Dermis blood vessel endothelial cell (primary cell): ENCODE data around the gene TMC2. TPM values are rescaled to one million over a fixed set of nuclear protein-coding genes. Genes with fewer than 3 reads are reported as not detected.
A peak's percentile ranks its signal among the peaks of the same experiment; 100 is the strongest.

Source experiments
- DNase-seq: peaks from one replicate; pipeline ENCODE4 v3.0.0; 2010
- total RNA-seq: library from RNA; depleted of rRNA; stranded (reverse); fragments of >200 nt; gene quantifications from 2 replicates; pipeline ENCODE4 v1.2.3, GENCODE V29; 2014

TMC2 gene
- total RNA-seq, 1 donor from 2014 or later: not detected

DNA sequence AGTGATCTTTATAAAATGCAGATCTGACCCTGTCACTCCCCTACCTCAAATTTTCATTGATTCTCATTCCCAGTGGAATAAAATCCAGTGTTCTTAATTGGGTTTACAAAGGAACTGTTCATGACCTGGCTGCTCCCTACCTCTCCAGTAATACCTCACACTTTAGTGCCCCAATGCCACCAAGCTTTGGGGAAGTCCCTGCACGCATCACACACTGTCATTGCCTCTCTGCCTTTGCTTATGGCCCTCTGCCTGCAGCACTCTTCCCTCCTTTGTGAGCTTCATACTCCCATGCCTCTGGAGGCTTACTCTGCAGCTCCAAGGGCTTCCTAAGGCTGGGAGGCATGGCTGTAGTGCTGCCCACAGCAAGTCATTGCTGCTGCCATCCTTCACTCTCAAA is 57.4 kb downstream of the TMC2 start:
- DNase-seq: no peak

DNA sequence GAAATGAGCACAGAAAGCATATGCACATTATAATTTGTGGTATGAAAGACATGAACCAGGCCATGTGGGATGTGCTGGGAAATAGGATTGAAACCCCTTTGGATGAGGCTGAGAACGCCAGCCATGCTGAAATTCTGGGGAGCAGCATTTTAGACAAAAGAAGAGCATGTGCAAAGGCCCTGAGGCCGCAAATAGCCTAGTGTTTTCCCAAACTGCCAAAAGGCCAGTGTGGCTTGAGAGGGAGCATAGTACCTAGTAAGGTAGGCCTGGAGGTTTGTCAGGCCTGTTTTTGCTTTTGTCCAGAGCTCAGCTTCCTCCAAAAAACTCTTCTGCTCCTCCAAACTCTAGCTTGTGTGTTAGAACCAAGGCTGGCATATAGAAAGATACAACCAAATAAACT is 58.7 kb downstream of the TMC2 start:
- DNase-seq: no peak

DNA sequence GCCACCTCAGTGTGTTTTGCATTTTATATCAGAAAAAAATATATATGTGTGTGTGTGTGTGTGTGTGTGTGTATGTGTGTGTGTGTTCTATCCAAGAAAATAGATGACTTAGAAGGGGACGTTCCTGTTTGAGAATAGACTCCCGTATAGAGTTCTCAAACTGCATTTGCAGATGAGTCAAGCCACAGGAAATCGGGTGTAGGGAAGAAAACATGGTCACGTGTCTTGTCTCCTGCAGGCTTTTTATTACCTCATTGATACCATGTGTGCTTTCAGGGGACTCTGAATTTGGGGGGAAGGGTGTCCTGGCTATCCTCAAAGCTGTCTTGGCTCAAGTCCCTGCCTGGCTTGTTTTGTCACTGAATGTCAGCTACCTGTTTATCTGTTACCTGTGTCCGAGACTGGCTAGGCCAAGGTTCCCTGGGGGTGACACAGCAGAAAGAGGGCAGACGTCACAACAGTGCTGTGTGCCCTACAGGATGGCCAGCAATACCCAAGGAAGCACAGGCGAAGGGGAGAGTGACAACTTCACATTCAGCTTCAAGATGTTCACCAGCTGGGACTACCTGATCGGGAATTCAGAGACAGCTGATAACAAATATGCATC is 60.4 kb downstream of the TMC2 start:
- peak; percentile 34 for DNase-seq

DNA sequence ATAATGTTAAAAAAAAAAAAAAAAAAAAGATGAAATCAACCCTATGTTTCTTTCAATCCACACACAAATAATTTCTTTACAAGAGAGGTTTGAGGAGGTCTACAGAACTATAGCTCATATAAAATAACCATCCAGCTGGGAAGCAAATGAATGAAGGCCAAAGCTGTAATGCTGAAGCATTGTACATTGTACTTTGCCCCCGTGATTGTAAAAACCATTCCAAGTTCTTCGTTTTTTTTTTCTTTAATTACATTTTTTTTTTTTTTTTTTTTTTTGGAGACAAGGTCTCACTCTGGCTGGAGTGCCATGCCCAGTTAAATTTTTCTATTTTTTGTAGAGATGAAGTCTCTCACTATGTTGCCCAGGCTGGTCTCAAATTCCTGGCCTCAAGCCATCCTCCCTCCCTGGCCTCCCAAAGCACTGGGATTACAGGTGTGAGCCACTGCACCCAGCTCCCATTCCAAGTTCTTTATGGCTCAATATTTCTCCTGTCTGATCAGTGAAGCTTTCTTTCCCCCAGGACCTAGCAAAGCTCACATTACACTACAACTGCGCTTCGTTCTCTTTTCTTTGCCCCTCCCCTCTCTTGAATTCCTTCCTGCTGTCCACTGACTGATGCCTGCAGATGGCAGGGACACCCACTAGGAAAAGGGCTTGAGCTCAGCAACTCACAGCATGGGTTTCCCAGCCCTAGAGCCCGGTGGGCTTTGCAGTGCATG is 63.1 kb downstream of the TMC2 start:
- no peak for DNase-seq

DNA sequence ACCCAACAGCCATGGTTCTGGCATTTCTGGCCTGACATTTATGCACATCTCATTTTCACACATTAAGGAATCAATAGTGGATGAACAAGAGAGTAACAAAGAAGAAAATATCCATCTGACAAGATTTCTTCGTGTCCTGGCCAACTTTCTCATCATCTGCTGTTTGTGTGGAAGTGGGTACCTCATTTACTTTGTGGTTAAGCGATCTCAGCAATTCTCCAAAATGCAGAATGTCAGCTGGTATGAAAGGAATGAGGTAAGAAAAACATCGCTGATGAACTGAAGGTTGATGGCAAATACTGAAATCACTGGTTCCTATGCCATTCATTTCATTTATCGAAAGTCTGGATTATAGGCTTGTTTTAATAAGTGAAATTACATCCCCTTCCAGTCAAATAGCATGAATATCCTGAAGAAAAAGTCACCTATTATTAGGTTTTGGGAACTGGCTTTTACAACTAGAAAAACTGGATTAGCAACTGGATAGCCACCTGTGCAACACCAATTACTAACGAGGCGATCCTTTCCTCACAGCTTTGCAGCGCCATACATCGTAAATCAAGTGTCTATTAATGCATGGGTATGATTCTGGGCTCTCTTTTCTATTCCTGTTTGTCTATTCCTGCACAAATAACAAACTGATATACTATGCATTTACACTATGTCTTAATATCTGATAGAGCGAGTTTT is 65.8 kb downstream of the TMC2 start:
- DNase-seq: no peak

DNA sequence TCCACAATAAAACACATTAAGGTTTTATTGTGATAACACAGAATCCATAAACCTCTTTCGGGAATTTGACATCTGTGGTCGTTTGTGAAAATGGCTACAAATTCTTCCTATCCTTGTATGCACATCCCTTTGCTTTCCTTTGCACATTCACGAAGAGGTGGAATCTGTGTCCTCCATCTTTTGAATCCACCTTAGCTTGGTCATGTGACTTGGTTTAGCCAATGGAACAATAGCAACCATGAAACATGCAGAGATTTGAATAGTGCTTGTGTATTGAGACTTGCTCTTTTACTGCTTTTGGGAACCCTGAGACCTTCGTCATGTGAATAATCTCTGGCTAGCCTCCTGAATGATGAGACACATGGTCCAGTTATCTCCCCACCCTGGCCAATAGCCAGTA is 66.4 kb downstream of the TMC2 start:
- DNase-seq: no peak

DNA sequence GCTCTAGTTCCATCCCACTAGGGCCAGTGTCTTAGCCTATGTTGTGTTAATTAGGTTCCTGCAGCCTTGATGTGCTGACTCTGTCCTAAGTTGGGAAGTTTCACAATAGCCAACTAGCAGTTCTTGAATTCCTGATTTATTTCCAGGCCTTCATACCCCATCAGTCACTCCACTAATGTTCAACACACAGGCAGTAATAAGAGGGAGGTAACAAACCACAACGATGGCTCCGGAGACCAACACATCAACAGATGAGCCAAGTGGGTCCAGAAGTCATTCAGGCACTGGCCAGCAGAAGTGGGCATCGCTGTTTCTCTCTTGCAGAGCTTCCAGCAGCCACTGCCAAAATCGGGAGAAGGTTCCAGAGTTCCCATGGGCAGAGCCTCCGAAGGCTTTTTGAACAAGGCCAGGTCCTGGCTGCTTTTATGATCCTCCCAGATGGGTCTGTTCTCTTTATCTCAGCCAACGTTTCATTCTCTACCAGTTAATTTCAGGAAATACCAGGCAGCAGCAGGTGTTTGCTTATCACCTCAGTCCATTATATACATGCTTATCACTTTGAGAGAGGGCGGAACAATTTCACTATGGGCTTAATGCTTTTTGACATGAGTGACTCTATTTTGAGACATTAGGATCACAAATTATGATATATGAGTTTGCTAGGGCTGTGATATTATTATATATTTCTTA is 67.6 kb downstream of the TMC2 start:
- DNase-seq: no peak

DNA sequence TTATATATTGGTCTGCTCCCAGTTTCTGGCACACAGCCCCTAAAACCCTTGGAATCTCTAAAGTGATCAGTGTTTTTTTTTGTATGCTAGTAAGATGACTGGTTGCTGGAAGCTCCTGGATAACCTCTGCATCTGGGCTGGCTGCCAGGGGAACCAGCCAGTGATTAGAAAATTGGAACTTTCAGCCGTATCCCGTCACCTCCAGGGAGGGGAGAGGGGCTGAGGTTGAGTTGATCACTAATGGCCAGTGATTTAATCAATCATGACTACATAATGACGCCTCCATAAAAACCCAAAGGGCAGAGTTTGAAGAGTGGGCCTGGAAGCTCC is 68.1 kb downstream of the TMC2 start:
- DNase-seq: no peak

DNA sequence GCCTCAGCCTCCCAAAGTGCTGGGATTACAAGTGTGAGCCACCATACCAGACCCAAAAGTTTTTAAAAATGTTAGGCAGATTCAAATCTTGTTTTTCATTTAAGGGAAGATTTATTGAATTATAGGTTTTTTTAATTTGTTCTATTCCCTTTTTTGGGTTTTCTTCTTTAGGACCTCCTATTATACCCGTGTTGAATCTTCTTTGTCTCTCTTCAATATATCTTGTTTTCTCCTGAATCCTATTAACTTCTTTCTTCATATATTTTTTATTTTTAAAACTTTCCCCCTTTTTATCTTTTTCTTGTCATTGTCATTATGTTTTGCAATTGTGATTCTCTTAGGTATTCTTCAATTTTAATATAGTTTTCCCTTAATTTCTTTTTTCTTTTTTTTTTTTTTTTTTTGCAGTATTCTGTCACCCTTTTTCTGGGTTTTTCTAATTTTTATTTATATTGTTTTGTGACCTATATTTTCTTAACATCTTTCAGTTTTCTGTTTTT is 70.2 kb downstream of the TMC2 start:
- DNase-seq: no peak

DNA sequence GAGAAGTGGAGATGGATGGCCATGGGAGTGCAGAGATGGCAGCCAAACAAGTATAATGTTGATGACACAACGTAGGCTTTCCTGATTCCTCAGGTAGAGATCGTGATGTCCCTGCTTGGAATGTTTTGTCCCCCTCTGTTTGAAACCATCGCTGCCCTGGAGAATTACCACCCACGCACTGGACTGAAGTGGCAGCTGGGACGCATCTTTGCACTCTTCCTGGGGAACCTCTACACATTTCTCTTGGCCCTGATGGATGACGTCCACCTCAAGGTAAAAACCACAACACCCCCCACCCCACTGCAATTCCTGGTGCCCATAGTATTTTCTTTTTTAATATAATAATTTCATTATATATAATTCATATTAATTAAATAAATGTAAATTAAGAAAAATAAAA is 74.0 kb downstream of the TMC2 start:
- DNase-seq: no peak

DNA sequence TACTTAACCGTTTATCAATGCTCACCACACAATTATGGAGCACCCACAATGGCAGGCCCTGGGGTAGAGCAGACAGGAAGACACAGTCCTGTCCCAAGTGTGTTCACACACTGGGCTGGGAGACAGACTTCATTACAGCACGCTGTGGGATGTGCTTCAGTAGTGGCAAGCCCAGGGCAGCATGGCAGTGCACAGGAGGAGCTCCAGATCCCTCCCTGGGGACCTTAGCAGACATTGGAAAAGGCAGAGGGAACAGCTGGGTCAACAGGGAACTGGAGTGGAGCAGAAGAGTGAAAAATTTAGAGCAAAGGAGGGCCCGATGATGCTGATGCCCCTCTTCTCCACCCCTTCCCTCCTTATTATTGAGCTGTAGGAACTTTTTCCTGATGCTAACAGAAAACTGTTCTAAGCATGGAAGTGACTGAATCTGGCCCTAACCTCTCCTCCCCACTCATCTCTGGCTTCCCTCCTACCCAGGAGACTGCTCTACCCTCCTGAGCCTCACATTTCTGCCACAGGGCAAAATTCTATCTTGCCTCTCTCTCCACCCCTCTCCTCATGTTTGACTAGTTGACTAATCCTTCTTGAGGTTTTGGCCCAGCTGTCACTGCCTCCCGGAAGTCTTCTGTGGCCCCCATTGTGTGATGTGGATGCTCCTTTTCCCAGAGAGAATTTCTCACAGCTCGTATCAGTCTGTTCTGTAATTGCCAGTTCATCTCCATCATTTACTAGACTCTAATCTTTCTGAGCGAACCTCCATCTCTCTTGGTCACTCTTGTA is 74.8 kb downstream of the TMC2 start:
- DNase-seq: no peak

DNA sequence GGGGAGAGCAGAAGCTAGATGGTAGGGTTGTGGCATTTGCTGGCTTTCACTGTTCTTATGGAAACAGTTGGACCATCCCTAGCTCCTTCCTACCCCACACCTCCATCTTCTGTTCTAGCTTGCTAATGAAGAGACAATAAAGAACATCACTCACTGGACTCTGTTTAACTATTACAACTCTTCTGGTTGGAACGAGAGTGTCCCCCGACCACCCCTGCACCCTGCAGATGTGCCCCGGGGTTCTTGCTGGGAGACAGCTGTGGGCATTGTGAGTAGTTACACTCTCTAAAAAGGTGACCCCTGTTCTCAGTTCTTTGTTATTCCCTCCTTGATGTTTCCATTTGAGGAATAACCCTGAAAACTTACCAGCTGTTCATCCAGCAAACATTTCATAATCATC is 75.7 kb downstream of the TMC2 start:
- DNase-seq: no peak

DNA sequence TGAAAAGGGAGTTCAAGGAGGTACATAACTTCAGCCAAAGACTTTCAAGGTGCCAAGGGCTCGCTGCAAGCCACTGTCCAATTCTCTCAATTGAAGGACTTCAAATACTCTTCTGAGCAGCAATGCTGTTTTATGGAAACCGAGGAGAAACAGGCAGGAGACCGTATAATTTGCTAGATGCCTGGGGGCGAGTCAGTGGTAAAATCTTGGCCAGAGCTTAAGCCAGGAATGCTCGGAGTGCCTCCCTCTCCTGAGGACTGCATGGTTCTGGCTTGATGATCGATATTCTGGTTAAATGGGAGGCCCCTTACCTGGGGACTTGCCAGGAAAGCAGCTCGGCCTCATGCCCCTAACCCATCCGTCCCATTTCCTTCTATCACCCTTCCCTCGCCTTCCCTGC is 80.3 kb downstream of the TMC2 start:
- no peak for DNase-seq

DNA sequence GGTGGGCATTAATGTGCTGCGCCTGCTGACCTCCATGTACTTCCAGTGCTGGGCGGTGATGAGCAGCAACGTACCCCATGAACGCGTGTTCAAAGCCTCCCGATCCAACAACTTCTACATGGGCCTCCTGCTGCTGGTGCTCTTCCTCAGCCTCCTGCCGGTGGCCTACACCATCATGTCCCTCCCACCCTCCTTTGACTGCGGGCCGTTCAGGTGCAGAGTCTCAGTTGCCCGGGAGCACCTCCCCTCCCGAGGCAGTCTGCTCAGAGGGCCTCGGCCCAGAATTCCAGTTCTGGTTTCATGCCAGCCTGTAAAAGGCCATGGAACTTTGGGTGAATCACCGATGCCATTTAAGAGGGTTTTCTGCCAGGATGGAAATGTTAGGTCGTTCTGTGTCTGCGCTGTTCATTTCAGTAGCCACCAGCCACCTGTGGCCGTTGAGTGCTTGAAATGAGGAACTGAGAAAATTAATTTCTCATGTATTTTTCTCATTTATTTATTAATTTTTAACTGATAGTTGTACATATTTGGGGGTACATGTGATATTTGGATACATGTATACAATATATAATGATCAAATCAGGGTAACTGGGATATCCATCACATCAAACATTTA is 80.8 kb downstream of the TMC2 start:
- no peak for DNase-seq

DNA sequence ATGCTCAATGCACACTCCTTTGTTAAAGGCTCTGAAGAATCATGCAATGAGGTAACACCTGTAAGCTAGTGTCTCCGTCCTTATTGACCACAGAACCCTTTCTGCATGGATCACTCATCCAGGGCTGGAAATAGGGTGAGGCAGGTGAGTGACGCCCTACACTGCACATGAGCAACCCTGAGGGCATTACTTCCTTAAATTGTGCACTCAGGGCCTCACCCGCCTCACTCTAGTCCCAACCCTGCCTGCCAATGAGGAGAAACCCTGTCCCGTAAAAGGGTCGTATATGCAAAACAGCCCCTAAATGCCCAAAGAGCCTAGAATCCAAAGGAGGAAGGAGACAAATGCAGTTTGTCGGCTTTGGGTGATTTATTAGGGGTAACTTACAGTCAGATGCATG is 82.4 kb downstream of the TMC2 start:
- no peak for DNase-seq

DNA sequence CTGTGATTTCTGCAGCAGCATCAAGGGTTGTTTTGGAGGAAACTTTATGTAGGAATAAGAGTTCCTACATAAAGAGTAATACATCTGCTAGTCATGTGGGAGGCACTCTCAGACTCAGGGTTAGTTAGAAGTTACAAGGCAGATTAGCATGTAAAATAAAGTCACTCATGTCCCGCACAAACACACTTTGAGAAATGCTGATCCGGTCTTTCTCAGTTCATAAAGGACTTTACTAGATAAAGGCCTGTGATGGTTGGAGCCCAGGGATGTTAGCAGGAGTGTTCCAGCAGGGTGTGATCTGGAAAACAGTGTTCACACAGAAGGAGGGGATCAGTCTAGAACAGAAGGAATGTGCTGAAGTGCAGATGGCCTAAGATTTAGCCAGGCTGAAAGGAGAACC is 83.0 kb downstream of the TMC2 start:
- no peak for DNase-seq

DNA sequence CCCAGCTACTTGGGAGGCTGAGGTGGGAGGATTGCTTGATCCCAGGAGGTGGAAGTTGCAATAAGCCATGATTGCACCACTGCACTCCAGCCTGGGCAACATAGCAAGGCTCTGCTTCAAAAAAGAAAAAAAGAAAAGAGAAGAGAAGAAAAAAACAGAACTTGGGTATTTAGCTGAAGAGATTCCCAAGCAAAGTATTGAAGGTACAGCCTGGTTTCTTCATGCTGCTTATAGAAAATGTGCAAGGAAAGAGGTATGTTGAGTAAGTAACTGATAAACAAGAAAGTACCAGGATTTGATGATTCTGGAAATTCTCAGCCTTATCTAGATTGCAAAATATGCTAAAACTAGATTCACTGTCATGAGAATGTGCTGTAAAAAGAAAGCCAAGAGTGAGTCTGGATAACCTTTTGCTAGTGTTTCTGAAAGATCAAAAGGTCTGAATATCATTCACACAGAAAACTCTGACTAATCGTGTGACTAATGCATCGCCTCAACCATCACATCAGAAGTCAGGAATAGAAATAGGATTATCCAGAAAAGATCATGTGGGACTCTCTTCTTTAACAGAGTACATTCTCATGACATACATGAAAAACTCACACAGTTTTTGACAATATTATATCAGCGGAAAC is 83.7 kb downstream of the TMC2 start:
- DNase-seq: peak; percentile 14

DNA sequence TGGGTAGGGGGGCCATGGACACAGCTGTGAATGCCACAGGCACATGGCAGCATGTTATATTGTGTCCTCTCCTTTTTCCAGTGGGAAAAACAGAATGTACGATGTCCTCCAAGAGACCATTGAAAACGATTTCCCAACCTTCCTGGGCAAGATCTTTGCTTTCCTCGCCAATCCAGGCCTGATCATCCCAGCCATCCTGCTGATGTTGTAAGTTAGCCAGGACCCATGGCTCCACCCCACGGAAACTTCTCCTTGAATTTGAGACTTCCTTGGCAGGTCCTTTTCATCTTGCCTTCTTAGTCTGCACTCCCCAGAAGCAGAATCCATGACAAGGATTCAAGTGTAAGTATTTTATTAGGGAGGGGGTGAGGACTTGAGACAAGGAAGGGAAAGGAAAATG is 87.8 kb downstream of the TMC2 start:
- DNase-seq: no peak

DNA sequence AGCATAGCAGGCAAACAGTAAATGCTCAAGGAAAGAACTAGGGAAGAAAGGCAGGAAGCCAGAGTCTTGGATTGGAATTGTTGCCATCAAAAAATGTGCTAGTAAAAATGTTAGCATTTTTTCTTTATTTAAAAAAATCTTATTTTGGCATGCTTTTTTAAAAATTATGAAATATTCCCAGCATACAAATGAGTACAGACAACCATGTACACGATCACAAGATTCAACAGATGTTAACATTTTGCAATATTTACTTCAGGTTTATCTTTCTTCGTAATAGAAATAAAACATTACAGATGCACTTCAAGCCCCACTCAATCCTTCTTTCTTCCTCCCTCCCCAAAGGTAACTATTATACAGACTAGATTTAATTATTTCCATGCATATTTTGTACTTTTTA is 88.7 kb downstream of the TMC2 start:
- DNase-seq: no peak

DNA sequence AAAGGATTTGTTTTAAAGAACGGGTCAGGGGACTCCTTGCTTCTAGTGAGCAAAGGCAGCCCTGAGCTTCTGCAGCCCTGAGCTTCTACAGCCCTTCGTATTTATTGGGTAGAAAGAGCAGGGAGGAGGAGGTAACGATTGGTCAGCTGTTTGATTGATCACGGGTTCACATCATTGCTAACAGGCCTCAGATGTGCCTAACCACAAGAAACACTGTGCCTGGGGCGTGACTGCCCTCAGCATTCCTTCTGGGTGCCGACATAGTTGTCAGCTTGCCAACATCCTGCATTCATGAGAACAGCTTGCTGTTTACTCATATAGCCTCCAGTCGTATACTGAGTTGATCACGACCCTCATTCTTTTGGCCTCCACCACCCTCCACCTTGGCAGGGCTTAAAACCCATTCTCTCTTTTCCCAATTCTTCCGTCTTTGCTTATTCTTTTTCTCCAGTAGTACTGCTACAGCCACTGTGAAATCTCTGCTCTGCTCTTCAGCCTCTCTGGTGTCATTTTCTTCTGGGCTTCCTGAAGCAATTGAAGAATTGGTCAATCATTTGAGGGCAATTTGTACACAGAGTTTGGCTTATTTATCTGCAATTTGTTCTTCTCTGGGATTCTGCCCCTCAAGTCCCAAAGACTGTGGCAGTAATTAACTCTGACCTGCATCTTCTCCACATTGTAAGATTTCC is 90.6 kb downstream of the TMC2 start:
- peak; percentile 77 for DNase-seq

DNA sequence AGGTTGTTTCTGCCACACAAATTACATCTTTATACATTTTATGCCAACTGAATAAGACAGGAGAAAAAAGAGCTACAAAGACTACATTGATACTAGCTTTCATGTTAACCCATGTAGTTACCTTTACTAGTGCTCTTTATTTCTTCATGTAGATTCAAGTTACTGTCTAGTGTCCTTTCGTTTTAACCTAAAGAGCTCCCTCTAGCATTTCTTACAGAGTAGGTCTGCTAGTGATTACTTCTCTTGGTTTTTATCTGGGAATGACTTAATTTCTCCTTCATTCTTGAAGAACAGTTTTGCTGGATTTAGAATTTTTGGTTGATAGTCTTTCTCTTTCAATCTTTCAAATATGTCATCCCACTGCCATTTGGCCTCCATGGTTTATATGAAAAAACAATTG is 94.9 kb downstream of the TMC2 start:
- peak; percentile 15 for DNase-seq
